HepG2 (cell line): ENCODE data around the gene ANKRD2. TPM values are rescaled to one million over a fixed set of nuclear protein-coding genes. Genes with fewer than 3 reads are reported as not detected.

Experiments used
- ARID3A ChIP-seq: IDR thresholded peaks from 2 replicates; pipeline ENCODE4 v1.6.1; 2012; ENCODE audit warnings: low read depth, low read length, improper control_type of control experiment
- GLI4 ChIP-seq: sonication (generic); formaldehyde crosslinking; IDR thresholded peaks from 2 replicates; pipeline ENCODE4 v1.5.1; 2020; ENCODE audit warnings: missing genetic modification reagents, mild to moderate bottlenecking, moderate library complexity, borderline replicate concordance
- HMGA1 ChIP-seq: sonication (generic); formaldehyde crosslinking; conservative IDR thresholded peaks from 2 replicates; pipeline ENCODE4 v1.4.0; 2020; ENCODE audit warnings: missing genetic modification reagents
- NR1H2 ChIP-seq: sonication (generic); formaldehyde crosslinking; IDR thresholded peaks from 2 replicates; pipeline ENCODE4 v1.8.1; 2022; ENCODE audit warnings: low read depth, missing genetic modification reagents, borderline replicate concordance
- ZBTB49 ChIP-seq: sonication (generic); formaldehyde crosslinking; IDR thresholded peaks from 2 replicates; pipeline ENCODE4 v1.4.0; 2020; ENCODE audit warnings: missing genetic modification reagents, borderline replicate concordance
- ZFY ChIP-seq: sonication (generic); formaldehyde crosslinking; IDR thresholded peaks from 2 replicates; pipeline ENCODE4 v1.4.0; 2020; ENCODE audit warnings: missing genetic modification reagents
- ZNF160 ChIP-seq: sonication (generic); formaldehyde crosslinking; IDR thresholded peaks from 2 replicates; pipeline ENCODE4 v1.8.0; 2022; ENCODE audit warnings: mild to moderate bottlenecking, inconsistent platforms, missing genetic modification reagents
- ZNF225 ChIP-seq: sonication (generic); formaldehyde crosslinking; IDR thresholded peaks from 2 replicates; pipeline ENCODE4 v1.4.0; 2020; ENCODE audit warnings: mild to moderate bottlenecking, missing genetic modification reagents
- ZNF263 ChIP-seq: sonication (generic); formaldehyde crosslinking; IDR thresholded peaks from 2 replicates; pipeline ENCODE4 v1.4.0; 2020; ENCODE audit warnings: missing genetic modification reagents
- ZNF326 ChIP-seq: sonication (generic); formaldehyde crosslinking; IDR thresholded peaks from 2 replicates; pipeline ENCODE4 v1.4.0; 2020; ENCODE audit warnings: missing genetic modification reagents, borderline replicate concordance
- ZNF614 ChIP-seq: IDR thresholded peaks from 2 replicates; pipeline ENCODE4 v1.6.1; 2018; ENCODE audit warnings: missing biosample characterization, missing genetic modification reagents, inconsistent platforms, borderline replicate concordance
- ZNF709 ChIP-seq: sonication (generic); formaldehyde crosslinking; IDR thresholded peaks from 2 replicates; pipeline ENCODE4 v1.5.0; 2020; ENCODE audit warnings: mild to moderate bottlenecking, missing genetic modification reagents
- ZNF749 ChIP-seq: sonication (generic); formaldehyde crosslinking; IDR thresholded peaks from 2 replicates; pipeline ENCODE4 v1.8.0; 2022; ENCODE audit warnings: mild to moderate bottlenecking, missing genetic modification reagents, moderate library complexity, borderline replicate concordance
- ZNF800 ChIP-seq: sonication (generic); formaldehyde crosslinking; IDR thresholded peaks from 2 replicates; pipeline ENCODE4 v1.4.0; 2020; ENCODE audit warnings: missing genetic modification reagents
- polyA plus RNA-seq, 8 experiments: library from polyadenylated mRNA; depleted of rRNA in 3 of 8; stranded (reverse) in 7 of 8; unstranded in 1 of 8; fragments of >200 nt; fragmentation: Illumina TruSeq in 4 of 8; extraction: Trizol in 4 of 8; gene quantifications; 2 replicates each; pipeline versions ENCODE4 v1.2.1 to v1.2.3, GENCODE V29; 2011 to 2016; ENCODE audit warnings: low read depth in 4 of 8, missing spikeins in 1 of 8, mixed read lengths in 1 of 8; ENCODE audit not compliant: insufficient read depth in 1 of 8
- total RNA-seq, 5 experiments: library from RNA; depleted of rRNA; stranded (reverse); fragments of >200 nt; fragmentation: Illumina TruSeq; extraction: Trizol; gene quantifications; 2 replicates each; pipeline ENCODE4 v1.2.3, GENCODE V29; 2016; ENCODE audit warnings: low read depth in 1 of 5
- TF ChIP-seq, protein P1 (sequence below): sonication (generic); formaldehyde crosslinking; IDR thresholded peaks from 2 replicates; pipeline ENCODE4 v1.8.1; 2022; ENCODE audit warnings: mild to moderate bottlenecking, missing genetic modification reagents
- TF ChIP-seq, protein P2 (sequence below), 2 experiments: sonication (generic) in 1 of 2; formaldehyde crosslinking in 1 of 2; IDR thresholded peaks; 2 replicates each; pipeline versions ENCODE4 v1.4.0 to v1.6.1; 2018 to 2020; ENCODE audit warnings: missing genetic modification reagents in 2 of 2, borderline replicate concordance in 1 of 2, low read depth in 1 of 2, mild to moderate bottlenecking in 1 of 2, missing biosample characterization in 1 of 2
- TF ChIP-seq, protein P3 (sequence below): sonication (generic); formaldehyde crosslinking; IDR thresholded peaks from 2 replicates; pipeline ENCODE4 v1.8.1; 2023; ENCODE audit warnings: missing genetic modification reagents, inconsistent platforms, borderline replicate concordance

The ANKRD2 gene
- total and polyA plus RNA-seq, 2 of the 13 experiments (the other 11 are each of a cell fraction or from before 2014, with no cell fraction given): not detected

DNA sequence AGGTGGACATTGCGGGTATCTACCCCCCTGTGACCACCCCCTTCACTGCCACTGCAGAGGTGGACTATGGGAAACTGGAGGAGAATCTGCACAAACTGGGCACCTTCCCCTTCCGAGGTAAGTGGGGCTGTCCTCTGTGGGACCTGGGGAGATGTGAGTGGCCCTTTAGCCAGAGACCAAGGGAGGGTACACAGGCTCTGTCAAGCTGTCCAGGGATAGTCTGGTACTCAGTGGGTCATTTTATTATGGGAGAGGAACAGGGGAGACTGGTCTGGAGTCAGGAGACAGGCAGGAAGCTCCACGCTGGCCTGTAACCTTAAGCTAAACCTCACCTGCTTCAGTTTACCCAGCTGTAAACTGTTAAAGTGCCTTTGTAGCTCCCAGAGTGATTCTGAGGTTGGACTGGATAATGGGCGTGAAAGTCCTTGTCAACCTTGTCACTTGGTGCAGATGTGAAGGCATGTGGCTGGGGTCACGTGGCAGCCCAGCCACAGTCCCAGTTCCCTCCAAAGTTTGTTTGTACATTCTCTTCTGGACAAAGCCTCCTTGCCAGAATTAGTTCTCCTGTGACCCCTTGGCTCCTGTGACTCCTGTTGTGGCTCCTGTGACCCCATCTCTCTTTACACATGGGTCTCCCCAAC is 12.3 kb downstream of the ANKRD2 start (continued):
- TF ChIP-seq ARID3A (no peak), ZFY (CRISPR knock-in tag) (no peak), ZNF160 (no peak), HMGA1 (no peak), ZNF800 (peak; percentile 62; the same call in 1 of the 2 replicates), ZNF709 (CRISPR knock-in tag) (no peak), ZNF263 (CRISPR knock-in tag) (0 out of 2 replicates have a peak, but pooled peaks have one; percentile 14), ZNF614 (0 out of 2 replicates have a peak, but pooled peaks have one; percentile 42), GLI4 (CRISPR knock-in tag) (no peak), NR1H2 (no peak), ZNF225 (CRISPR knock-in tag) (no peak), ZBTB49 (CRISPR knock-in tag) (no peak), ZNF749 (CRISPR knock-in tag) (no peak), ZNF326 (no peak)
- TF ChIP-seq, protein P1, sequence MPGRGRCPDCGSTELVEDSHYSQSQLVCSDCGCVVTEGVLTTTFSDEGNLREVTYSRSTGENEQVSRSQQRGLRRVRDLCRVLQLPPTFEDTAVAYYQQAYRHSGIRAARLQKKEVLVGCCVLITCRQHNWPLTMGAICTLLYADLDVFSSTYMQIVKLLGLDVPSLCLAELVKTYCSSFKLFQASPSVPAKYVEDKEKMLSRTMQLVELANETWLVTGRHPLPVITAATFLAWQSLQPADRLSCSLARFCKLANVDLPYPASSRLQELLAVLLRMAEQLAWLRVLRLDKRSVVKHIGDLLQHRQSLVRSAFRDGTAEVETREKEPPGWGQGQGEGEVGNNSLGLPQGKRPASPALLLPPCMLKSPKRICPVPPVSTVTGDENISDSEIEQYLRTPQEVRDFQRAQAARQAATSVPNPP: no peak
- TF ChIP-seq, protein P2, sequence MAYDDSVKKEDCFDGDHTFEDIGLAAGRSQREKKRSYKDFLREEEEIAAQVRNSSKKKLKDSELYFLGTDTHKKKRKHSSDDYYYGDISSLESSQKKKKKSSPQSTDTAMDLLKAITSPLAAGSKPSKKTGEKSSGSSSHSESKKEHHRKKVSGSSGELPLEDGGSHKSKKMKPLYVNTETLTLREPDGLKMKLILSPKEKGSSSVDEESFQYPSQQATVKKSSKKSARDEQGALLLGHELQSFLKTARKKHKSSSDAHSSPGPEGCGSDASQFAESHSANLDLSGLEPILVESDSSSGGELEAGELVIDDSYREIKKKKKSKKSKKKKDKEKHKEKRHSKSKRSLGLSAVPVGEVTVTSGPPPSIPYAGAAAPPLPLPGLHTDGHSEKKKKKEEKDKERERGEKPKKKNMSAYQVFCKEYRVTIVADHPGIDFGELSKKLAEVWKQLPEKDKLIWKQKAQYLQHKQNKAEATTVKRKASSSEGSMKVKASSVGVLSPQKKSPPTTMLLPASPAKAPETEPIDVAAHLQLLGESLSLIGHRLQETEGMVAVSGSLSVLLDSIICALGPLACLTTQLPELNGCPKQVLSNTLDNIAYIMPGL (CRISPR knock-in tag; IDR thresholded peaks at IDR 0.05; ENCODE audit: borderline replicate concordance in 1 of 2, low read depth in 1 of 2): no peak
- TF ChIP-seq, protein P3, sequence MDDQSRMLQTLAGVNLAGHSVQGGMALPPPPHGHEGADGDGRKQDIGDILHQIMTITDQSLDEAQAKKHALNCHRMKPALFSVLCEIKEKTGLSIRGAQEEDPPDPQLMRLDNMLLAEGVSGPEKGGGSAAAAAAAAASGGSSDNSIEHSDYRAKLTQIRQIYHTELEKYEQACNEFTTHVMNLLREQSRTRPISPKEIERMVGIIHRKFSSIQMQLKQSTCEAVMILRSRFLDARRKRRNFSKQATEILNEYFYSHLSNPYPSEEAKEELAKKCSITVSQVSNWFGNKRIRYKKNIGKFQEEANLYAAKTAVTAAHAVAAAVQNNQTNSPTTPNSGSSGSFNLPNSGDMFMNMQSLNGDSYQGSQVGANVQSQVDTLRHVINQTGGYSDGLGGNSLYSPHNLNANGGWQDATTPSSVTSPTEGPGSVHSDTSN: no peak
